HFFc6 (cell line): ENCODE data around the gene ARHGEF16. TPM values are rescaled to one million over a fixed set of nuclear protein-coding genes. Genes with fewer than 3 reads are reported as not detected.

Experiments
- DNase-seq: peaks from one replicate; pipeline ENCODE4 v3.0.0-alpha.2; 2018
- H3K27ac Mint-ChIP-seq: 2 replicates; pipeline ENCODE4 v1.8.0; 2020; ENCODE audit warnings: mild to moderate bottlenecking, mixed read lengths
- H3K27me3 Mint-ChIP-seq: 2 replicates; pipeline ENCODE4 v1.8.0; 2021; ENCODE audit warnings: mild to moderate bottlenecking, moderate library complexity, mixed read lengths; ENCODE audit not compliant: insufficient read depth
- H3K36me3 Mint-ChIP-seq: 2 replicates; pipeline ENCODE4 v1.8.0; 2021; ENCODE audit warnings: low read depth, mixed read lengths
- H3K4me1 Mint-ChIP-seq: 2 replicates; pipeline ENCODE4 v1.8.0; 2020; ENCODE audit warnings: low read depth, mixed read lengths
- H3K4me3 Mint-ChIP-seq: 2 replicates; pipeline ENCODE4 v1.8.0; 2020; ENCODE audit warnings: mild to moderate bottlenecking, moderate library complexity, mixed read lengths
- H3K9me3 Mint-ChIP-seq: 2 replicates; pipeline ENCODE4 v1.8.0; 2020; ENCODE audit warnings: mild to moderate bottlenecking, mixed read lengths
- total RNA-seq, 6 experiments: library from RNA; stranded (reverse); fragmentation: NEBNext Ultra II Directional; extraction: Animal tissue kit (Norgen Biotek cat#: 25700); gene quantifications; 2 replicates in 1 of 6; 3 replicates in 5 of 6; pipeline ENCODE4 v1.2.3, GENCODE V29; 2021
- TF ChIP-seq, protein P1 (sequence below): fragments of 200-600 bp; sonication (generic); IDR thresholded peaks from 2 replicates; pipeline ENCODE4 v1.5.0; 2021; ENCODE audit warnings: antibody characterized with exemption, mild to moderate bottlenecking

Gene ARHGEF16
- total RNA-seq, 6 experiments from 2014 or later = 0.08 to 0.18 (median 0.17) TPM; not detected in 3

DNA sequence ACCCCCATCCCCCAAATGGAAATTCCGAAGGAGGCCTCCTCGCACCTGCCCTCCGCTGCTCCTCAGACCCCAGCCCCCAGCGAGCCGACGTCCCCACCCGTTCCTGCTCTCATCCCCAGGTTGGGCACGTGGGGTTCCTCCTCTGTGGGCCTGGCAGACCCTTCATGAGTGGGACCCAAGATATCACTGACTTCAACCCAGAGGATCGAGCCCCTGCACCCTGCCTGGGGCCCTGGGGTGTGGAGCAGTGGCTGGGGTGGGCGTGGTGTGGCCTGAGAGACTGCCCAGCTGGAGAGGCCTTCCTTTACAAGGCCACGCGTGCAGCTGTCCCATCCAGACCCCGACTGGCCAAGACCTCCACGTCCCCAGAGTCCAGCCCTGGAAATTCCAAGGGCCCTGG lies 17.6 kb upstream of the ARHGEF16 start:
- peaks cover 36% of the 10 kb centered on the region for H3K27me3 Mint-ChIP-seq

DNA sequence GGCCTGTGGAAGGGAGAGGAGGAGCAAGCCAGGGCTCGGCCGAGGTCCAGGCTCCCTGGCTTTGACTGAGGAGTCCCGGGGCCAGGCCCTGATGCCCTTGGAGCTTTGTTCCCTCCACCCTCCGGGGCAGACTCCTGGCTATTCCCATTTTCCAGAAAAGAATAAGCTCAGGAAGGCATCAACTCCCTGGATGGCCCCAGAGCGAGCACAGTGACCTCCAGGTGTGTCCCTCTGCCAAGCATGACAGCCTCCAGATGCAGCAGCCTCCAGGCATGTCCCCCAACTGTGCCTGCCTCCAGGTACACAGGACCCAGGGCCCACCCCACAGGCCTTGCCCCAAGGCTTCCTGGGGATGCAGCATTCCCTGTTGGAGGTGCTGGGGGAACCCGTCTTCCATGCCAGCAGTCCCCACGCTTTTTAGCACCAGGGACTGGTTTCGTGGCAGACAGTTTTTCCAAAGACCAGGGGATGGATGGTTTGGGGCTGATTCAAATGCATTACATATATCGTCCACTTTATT lies 15.7 kb upstream of the ARHGEF16 start:
- Mint-ChIP-seq H3K4me3 (no peak overlapping the region), H3K27ac (no peak overlapping the region), H3K27me3 (peaks cover 50% of the 10 kb centered on the region), H3K4me1 (no peaks in the 10 kb centered on the region), H3K36me3 (no peaks in the 10 kb centered on the region), H3K9me3 (peaks cover 6% of the 10 kb centered on the region; the same call in 1 of the 2 replicates)
- no peak for DNase-seq
- TF ChIP-seq, protein P1, sequence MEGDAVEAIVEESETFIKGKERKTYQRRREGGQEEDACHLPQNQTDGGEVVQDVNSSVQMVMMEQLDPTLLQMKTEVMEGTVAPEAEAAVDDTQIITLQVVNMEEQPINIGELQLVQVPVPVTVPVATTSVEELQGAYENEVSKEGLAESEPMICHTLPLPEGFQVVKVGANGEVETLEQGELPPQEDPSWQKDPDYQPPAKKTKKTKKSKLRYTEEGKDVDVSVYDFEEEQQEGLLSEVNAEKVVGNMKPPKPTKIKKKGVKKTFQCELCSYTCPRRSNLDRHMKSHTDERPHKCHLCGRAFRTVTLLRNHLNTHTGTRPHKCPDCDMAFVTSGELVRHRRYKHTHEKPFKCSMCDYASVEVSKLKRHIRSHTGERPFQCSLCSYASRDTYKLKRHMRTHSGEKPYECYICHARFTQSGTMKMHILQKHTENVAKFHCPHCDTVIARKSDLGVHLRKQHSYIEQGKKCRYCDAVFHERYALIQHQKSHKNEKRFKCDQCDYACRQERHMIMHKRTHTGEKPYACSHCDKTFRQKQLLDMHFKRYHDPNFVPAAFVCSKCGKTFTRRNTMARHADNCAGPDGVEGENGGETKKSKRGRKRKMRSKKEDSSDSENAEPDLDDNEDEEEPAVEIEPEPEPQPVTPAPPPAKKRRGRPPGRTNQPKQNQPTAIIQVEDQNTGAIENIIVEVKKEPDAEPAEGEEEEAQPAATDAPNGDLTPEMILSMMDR = no peak

More for the DNA sequence above, 17.6 kb upstream of the ARHGEF16 start:
- DNase-seq = no peak
- TF ChIP-seq, protein P1 = no peak
- Mint-ChIP-seq H3K4me3 (no peak overlapping the region), H3K36me3 (no peaks in the 10 kb centered on the region), H3K27ac (no peak overlapping the region), H3K9me3 (peaks cover 6% of the 10 kb centered on the region; the same call in 1 of the 2 replicates), H3K4me1 (no peaks in the 10 kb centered on the region)

DNA sequence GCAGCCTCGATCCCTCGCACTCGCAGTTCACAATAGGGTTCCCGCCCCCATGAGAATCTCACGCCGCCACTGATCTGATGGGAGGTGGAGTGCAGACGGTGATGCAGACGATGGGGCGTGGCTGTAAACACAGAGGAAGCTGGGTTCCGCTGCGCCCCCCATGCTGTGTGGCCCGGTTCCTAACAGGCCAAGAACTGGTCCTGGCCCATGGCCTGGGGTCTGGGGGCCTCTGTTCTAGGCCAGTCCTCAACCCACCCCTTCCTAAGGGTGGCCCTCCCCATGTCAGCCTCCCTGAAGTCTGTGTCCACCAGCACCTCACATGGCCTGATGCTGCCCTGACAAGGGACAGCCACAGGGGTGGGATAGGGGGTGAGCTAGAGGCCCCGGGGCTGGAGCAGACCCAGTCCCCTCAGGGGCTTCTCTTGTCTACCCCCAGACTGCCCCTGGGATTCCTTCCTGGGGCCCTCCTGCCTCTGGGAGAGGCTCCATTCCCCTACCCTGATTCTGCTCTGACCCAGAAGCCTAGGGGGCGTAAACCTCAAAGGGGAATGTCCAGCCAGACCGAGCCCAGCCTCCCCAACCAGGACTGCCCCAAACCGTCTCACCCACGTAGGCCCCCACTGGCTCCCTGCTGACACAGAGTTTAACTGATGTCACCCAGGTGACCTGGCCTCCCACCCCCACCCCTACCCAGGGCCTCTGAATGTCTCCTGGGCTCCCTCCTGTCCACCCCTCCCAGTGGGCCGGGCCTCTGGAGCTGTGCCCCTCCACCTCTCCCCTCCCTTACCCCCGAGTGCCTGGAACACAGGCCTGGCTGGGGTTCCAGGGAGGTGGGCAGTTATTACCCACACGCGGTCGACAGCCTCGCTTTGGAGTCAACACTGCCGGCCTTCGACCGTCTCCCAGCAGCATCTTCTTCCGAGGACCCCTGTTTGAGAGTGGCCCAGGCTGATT lies 14.8 kb upstream of the ARHGEF16 start:
- no peaks in the 10 kb centered on the region for H3K4me1 Mint-ChIP-seq
- TF ChIP-seq, protein P1 = no peak
- no peaks in the 10 kb centered on the region for H3K36me3 Mint-ChIP-seq
- no peak overlapping the region for H3K4me3 Mint-ChIP-seq
- H3K27me3 Mint-ChIP-seq = peaks cover 57% of the 10 kb centered on the region
- peaks cover 6% of the 10 kb centered on the region; the same call in 1 of the 2 replicates for H3K9me3 Mint-ChIP-seq
- H3K27ac Mint-ChIP-seq = no peak overlapping the region
- DNase-seq = no peak

DNA sequence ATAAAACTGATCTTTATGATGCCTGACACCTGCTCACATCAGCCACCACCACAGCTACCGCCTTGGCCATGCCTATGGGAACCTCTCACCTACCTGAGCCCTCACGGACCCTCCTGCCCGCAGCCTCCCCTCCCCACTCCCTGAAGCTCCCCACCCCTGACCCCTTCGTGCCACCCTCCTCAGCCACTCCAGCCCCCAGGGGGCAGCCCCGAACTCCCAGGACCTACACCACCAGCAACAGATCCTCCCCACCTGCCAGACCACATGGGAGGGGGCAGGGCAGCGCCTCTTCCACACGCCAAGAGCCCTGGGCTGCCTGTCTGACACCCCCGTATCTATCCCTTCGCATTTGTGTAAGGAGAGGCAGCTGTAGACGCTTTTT lies 14.2 kb upstream of the ARHGEF16 start:
- peaks cover 54% of the 10 kb centered on the region for H3K27me3 Mint-ChIP-seq
- DNase-seq = no peak
- no peaks in the 10 kb centered on the region for H3K36me3 Mint-ChIP-seq
- H3K9me3 Mint-ChIP-seq = peaks cover 6% of the 10 kb centered on the region; the same call in 1 of the 2 replicates
- no peak overlapping the region for H3K27ac Mint-ChIP-seq
- H3K4me3 Mint-ChIP-seq = no peak overlapping the region
- TF ChIP-seq, protein P1 = no peak
- H3K4me1 Mint-ChIP-seq = no peaks in the 10 kb centered on the region

DNA sequence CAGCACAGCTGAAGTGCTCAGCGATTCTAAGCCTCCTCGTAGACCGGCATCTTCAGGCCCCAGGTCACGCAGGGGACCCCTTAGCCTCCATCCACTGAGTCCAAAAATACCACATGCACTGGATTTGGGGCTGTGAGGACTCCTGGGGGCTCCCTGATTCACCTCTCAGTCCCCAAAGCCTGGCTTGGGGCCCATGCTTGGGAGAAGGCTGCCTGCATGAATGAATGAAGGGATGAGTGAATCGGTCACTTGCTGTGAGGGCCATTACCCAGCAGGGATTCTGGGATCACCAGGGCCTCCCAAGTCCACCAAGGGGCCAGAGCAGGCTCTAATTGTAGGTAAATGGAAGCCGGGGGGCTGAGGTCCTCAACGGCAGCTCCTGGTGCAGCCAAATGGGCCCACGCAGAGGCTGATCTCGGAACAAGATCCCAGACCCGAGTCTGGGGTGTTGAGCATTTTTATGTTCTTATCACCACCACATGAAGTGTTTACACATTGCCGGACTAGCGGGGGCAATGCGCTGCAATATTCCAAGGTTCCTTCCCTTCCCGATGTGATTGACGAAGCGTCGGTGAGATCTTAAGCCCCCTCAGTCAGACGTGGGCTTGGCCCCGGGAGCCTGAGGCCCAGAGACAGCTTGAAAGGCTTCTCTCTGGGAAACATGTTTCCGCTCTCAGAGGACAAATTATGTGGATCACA lies 13.6 kb upstream of the ARHGEF16 start:
- Mint-ChIP-seq H3K4me3 (no peak overlapping the region), H3K9me3 (peaks cover 6% of the 10 kb centered on the region; the same call in 1 of the 2 replicates), H3K36me3 (no peaks in the 10 kb centered on the region), H3K27me3 (peaks cover 55% of the 10 kb centered on the region), H3K4me1 (no peaks in the 10 kb centered on the region), H3K27ac (no peak overlapping the region)
- no peak for DNase-seq
- TF ChIP-seq, protein P1 = no peak
